DOHH2 (cell line): ENCODE data around the gene NR4A3.

ENCODE experiments used
- H3F3A ChIP-seq: fragments of 200-600 bp; sonication (generic), shearing (Covaris generic); 2 replicates; pipeline ENCODE4 v1.6.0; 2016; ENCODE audit warnings: antibody characterized with exemption, mild to moderate bottlenecking; ENCODE audit not compliant: control insufficient read depth, insufficient read depth
- H3K27ac ChIP-seq: fragments of 200-600 bp; sonication (generic); 2 replicates; pipeline ENCODE4 v1.5.1; 2014; ENCODE audit warnings: low read depth, mild to moderate bottlenecking, low read length, moderate library complexity
- H3K27me3 ChIP-seq: fragments of 200-600 bp; sonication (generic); 2 replicates; pipeline ENCODE4 v1.6.1; 2014; ENCODE audit warnings: mild to moderate bottlenecking, low read length, mixed read lengths; ENCODE audit not compliant: control insufficient read depth
- H3K36me3 ChIP-seq: fragments of 200-600 bp; sonication (generic); 2 replicates; pipeline ENCODE4 v1.6.1; 2014; ENCODE audit warnings: mild to moderate bottlenecking, low read length, moderate library complexity, mixed read lengths; ENCODE audit not compliant: control insufficient read depth
- H3K4me1 ChIP-seq: fragments of 200-600 bp; sonication (generic); 2 replicates; pipeline ENCODE4 v1.6.1; 2014; ENCODE audit warnings: mild to moderate bottlenecking, low read length, mixed read lengths; ENCODE audit not compliant: control insufficient read depth
- H3K4me2 ChIP-seq: fragments of 200-600 bp; sonication (generic); 2 replicates; pipeline ENCODE4 v1.6.0; 2014; ENCODE audit warnings: mild to moderate bottlenecking, low read length, moderate library complexity
- H3K4me3 ChIP-seq: fragments of 200-600 bp; sonication (generic); 2 replicates; pipeline ENCODE4 v1.5.1; 2014; ENCODE audit warnings: mild to moderate bottlenecking, low read length, mixed read lengths
- H3K79me2 ChIP-seq: fragments of 200-600 bp; sonication (generic); 2 replicates; pipeline ENCODE4 v1.6.1; 2014; ENCODE audit warnings: mild to moderate bottlenecking, low read length, mixed read lengths; ENCODE audit not compliant: control insufficient read depth
- H3K9me2 ChIP-seq: fragments of 200-600 bp; sonication (generic); replicated peaks from 2 replicates; pipeline ENCODE4 v1.6.1; 2014; ENCODE audit warnings: mild to moderate bottlenecking, low read length, mixed read lengths; ENCODE audit not compliant: control insufficient read depth
- H3K9me3 ChIP-seq: fragments of 200-600 bp; sonication (generic); 2 replicates; pipeline ENCODE4 v1.6.1; 2014; ENCODE audit warnings: antibody characterized with exemption, low read length, mixed read lengths; ENCODE audit not compliant: control insufficient read depth, insufficient read depth
- H4K20me1 ChIP-seq: fragments of 200-600 bp; sonication (generic); 2 replicates; pipeline ENCODE4 v1.6.0; 2014; ENCODE audit warnings: low read depth, mild to moderate bottlenecking, antibody characterized with exemption, low read length, moderate library complexity; ENCODE audit not compliant: control insufficient read depth, insufficient read depth
- CTCF ChIP-seq: fragments of 200-600 bp; sonication (generic); IDR thresholded peaks from one replicate; pipeline ENCODE4 v1.5.1; 2014; ENCODE audit warnings: antibody characterized with exemption, mild to moderate bottlenecking, low read depth, low read length; ENCODE audit not compliant: poor library complexity, severe bottlenecking
- EZH2phosphoT487 ChIP-seq: fragments of 200-600 bp; sonication (generic); IDR thresholded peaks from 2 replicates; pipeline ENCODE4 v1.6.1; 2017; ENCODE audit warnings: borderline replicate concordance, mild to moderate bottlenecking, antibody characterized with exemption, low read length, moderate library complexity, mixed read lengths

The NR4A3 gene

GRCh38 chr9:99821396-99822108, at the start of gene NR4A3:
Gene NR4A3, plus strand, starts transcription at chr9:99821885. Its CDS starts 6,158 bp downstream, at chr9:99828043.
- Histone ChIP-seq H3K4me1 (peaks cover 51% of the 10 kb centered on the region), H3K9me2 (no peaks in the 10 kb centered on the region), H3K79me2 (peaks cover 3% of the 10 kb centered on the region), H3K9me3 (no peaks in the 10 kb centered on the region), H3F3A (peaks cover 26% of the 10 kb centered on the region), H4K20me1 (peaks cover 6% of the 10 kb centered on the region; the same call in 1 of the 2 replicates), H3K27ac (peak within 1 kb of the TSS; percentile 57), H3K27me3 (peaks cover 47% of the 10 kb centered on the region), H3K4me2 (peak within 1 kb of the TSS; percentile 95), H3K4me3 (peak within 1 kb of the TSS; percentile 83), H3K36me3 (no peaks in the 10 kb centered on the region)
- TF ChIP-seq CTCF (no peak), EZH2phosphoT487 (no peak)

- no peaks in the 10 kb centered on the region for H3K9me2 ChIP-seq
- H3K27me3 ChIP-seq: no peaks in the 10 kb centered on the region
- no peak overlapping the region for H3K27ac ChIP-seq
- no peak overlapping the region for H3K4me2 ChIP-seq
- no peaks in the 10 kb centered on the region for H3K36me3 ChIP-seq
- TF ChIP-seq CTCF (no peak), EZH2phosphoT487 (no peak)
- no peaks in the 10 kb centered on the region for H3K79me2 ChIP-seq
- H3K4me1 ChIP-seq: no peaks in the 10 kb centered on the region
- H4K20me1 ChIP-seq: no peaks in the 10 kb centered on the region
- H3F3A ChIP-seq: no peaks in the 10 kb centered on the region
- no peak overlapping the region for H3K4me3 ChIP-seq
- no peaks in the 10 kb centered on the region for H3K9me3 ChIP-seq
These were observed 48.1 kb upstream of the NR4A3 start for GRCh38 chr9:99773468-99774138.

- Histone ChIP-seq H3K27me3 (no peaks in the 10 kb centered on the region; the same call in 1 of the 2 replicates), H3K36me3 (no peaks in the 10 kb centered on the region), H3K9me3 (no peaks in the 10 kb centered on the region), H3F3A (no peaks in the 10 kb centered on the region), H3K4me1 (no peaks in the 10 kb centered on the region), H3K9me2 (no peaks in the 10 kb centered on the region), H3K79me2 (no peaks in the 10 kb centered on the region), H3K4me3 (no peak overlapping the region), H3K4me2 (no peak overlapping the region), H4K20me1 (no peaks in the 10 kb centered on the region), H3K27ac (no peak overlapping the region)
- TF ChIP-seq CTCF (no peak), EZH2phosphoT487 (no peak)
These were observed 43.4 kb upstream of the NR4A3 start for GRCh38 chr9:99778308-99778707.
